ENCODE measurements around the gene EDAR.

Gene EDAR

GRCh38 chr2:108847000-108847399 is 142.0 kb downstream of the EDAR start:
- DNase-seq (ENCODE audit: low read depth): no peak
- TF ChIP-seq, protein P1, sequence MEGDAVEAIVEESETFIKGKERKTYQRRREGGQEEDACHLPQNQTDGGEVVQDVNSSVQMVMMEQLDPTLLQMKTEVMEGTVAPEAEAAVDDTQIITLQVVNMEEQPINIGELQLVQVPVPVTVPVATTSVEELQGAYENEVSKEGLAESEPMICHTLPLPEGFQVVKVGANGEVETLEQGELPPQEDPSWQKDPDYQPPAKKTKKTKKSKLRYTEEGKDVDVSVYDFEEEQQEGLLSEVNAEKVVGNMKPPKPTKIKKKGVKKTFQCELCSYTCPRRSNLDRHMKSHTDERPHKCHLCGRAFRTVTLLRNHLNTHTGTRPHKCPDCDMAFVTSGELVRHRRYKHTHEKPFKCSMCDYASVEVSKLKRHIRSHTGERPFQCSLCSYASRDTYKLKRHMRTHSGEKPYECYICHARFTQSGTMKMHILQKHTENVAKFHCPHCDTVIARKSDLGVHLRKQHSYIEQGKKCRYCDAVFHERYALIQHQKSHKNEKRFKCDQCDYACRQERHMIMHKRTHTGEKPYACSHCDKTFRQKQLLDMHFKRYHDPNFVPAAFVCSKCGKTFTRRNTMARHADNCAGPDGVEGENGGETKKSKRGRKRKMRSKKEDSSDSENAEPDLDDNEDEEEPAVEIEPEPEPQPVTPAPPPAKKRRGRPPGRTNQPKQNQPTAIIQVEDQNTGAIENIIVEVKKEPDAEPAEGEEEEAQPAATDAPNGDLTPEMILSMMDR (IDR thresholded peaks at IDR 0.05; ENCODE audit: control insufficient read depth, insufficient read depth, low read depth, low read length, missing control alignments): no peak
- no peak overlapping the region for H3K4me3 ChIP-seq (ENCODE audit: control insufficient read depth, low read depth, low read length)

GRCh38 chr2:108845923-108846322 is 143.1 kb downstream of the EDAR start:
- no peak overlapping the region for H3K4me3 ChIP-seq (ENCODE audit: control insufficient read depth, low read depth, low read length)

More at GRCh38 chr2:108845923-108846322, 143.1 kb downstream of the EDAR start:
- no peak for DNase-seq (ENCODE audit: low read depth)
- TF ChIP-seq, protein P1 (IDR thresholded peaks at IDR 0.05; ENCODE audit: control insufficient read depth, insufficient read depth, low read depth, low read length, missing control alignments): no peak
